Neuronal stem cell (in vitro differentiated cells): ENCODE data around the gene CNDP2.

Experiments used
- DNase-seq: peaks from one replicate; pipeline ENCODE4 v3.0.0-alpha.2; 2013; ENCODE audit warnings: low spot score
- H2AFZ ChIP-seq: one replicate; pipeline ENCODE4 v1.6.1; 2013; ENCODE audit warnings: mild to moderate bottlenecking, low read length, inconsistent platforms
- H2AK5ac ChIP-seq: 2 replicates; pipeline ENCODE4 v1.6.1; 2013; ENCODE audit warnings: low read depth, mild to moderate bottlenecking, inconsistent platforms, low read length, moderate library complexity, mixed read lengths
- H2BK120ac ChIP-seq: 2 replicates; pipeline ENCODE4 v1.6.1; 2013; ENCODE audit warnings: low read depth, mild to moderate bottlenecking, inconsistent platforms, low read length, moderate library complexity, mixed read lengths
- H2BK12ac ChIP-seq: one replicate; pipeline ENCODE4 v1.6.1; 2013; ENCODE audit warnings: low read length, inconsistent platforms
- H2BK15ac ChIP-seq: 2 replicates; pipeline ENCODE4 v1.6.1; 2013; ENCODE audit warnings: mild to moderate bottlenecking, low read length, inconsistent platforms, mixed read lengths
- H2BK5ac ChIP-seq: one replicate; pipeline ENCODE4 v1.6.1; 2013; ENCODE audit warnings: inconsistent platforms, mild to moderate bottlenecking, low read length, moderate library complexity
- H3K14ac ChIP-seq: one replicate; pipeline ENCODE4 v1.6.1; 2013; ENCODE audit warnings: low read length, inconsistent platforms
- H3K18ac ChIP-seq: 2 replicates; pipeline ENCODE4 v1.6.1; 2013; ENCODE audit warnings: low read length, inconsistent platforms
- H3K23ac ChIP-seq: 2 replicates; pipeline ENCODE4 v1.6.1; 2013; ENCODE audit warnings: low read depth, mild to moderate bottlenecking, mixed read lengths, low read length, inconsistent platforms; ENCODE audit not compliant: poor library complexity
- H3K27ac ChIP-seq: replicated peaks from 3 replicates; pipeline ENCODE4 v1.5.1; 2013; ENCODE audit warnings: low read length, inconsistent platforms
- H3K27me3 ChIP-seq, 3 experiments: 2 replicates each; pipeline ENCODE4 v1.6.1; 2013; ENCODE audit warnings: low read length in 3 of 3, mild to moderate bottlenecking in 2 of 3, inconsistent platforms in 1 of 3, low read depth in 1 of 3, mixed read lengths in 1 of 3, moderate library complexity in 1 of 3; ENCODE audit not compliant: control insufficient read depth in 3 of 3, insufficient read depth in 3 of 3
- H3K36me3 ChIP-seq, 2 donors: replicated peaks in 1 of 2; 2 replicates each; pipeline ENCODE4 v1.6.1; 2013; ENCODE audit warnings: low read length in 2 of 2; ENCODE audit not compliant: control insufficient read depth in 2 of 2, insufficient read depth in 2 of 2
- H3K4ac ChIP-seq: 2 replicates; pipeline ENCODE4 v1.6.1; 2013; ENCODE audit warnings: inconsistent platforms, mild to moderate bottlenecking, low read length, moderate library complexity
- H3K4me1 ChIP-seq, 2 donors: 1 replicate in 1 of 2; 2 replicates in 1 of 2; pipeline ENCODE4 v1.6.1; 2013; ENCODE audit warnings: low read length in 2 of 2, low read depth in 1 of 2; ENCODE audit not compliant: control insufficient read depth in 2 of 2, insufficient read depth in 1 of 2
- H3K4me2 ChIP-seq: one replicate; pipeline ENCODE4 v1.6.1; 2013; ENCODE audit warnings: mild to moderate bottlenecking, low read length, inconsistent platforms; ENCODE audit not compliant: insufficient read depth, poor library complexity, severe bottlenecking
- H3K4me3 ChIP-seq, 2 donors: 2 replicates each; pipeline ENCODE4 v1.5.1; 2013; ENCODE audit warnings: low read length in 2 of 2, mild to moderate bottlenecking in 2 of 2, inconsistent platforms in 1 of 2, moderate library complexity in 1 of 2
- H3K79me1 ChIP-seq: one replicate; pipeline ENCODE4 v1.6.1; 2013; ENCODE audit warnings: low read depth, mild to moderate bottlenecking, inconsistent platforms, low read length, moderate library complexity
- H3K9ac ChIP-seq: one replicate; pipeline ENCODE4 v1.6.1; 2013; ENCODE audit warnings: mild to moderate bottlenecking, low read depth, low read length, inconsistent platforms; ENCODE audit not compliant: poor library complexity
- H3K9me3 ChIP-seq, 2 donors: replicated peaks in 1 of 2; 2 replicates each; pipeline versions ENCODE3 to v1.6.1; 2013; ENCODE audit warnings: low read length in 2 of 2, mild to moderate bottlenecking in 2 of 2, inconsistent platforms in 1 of 2, low read depth in 1 of 2, mixed read lengths in 1 of 2, moderate library complexity in 1 of 2; ENCODE audit not compliant: control insufficient read depth in 2 of 2, insufficient read depth in 1 of 2
- H4K8ac ChIP-seq: one replicate; pipeline ENCODE4 v1.6.1; 2013; ENCODE audit warnings: low read depth, mild to moderate bottlenecking, inconsistent platforms, low read length, moderate library complexity
- H4K91ac ChIP-seq: one replicate; pipeline ENCODE4 v1.6.1; 2013; ENCODE audit warnings: low read length, low read depth, mild to moderate bottlenecking, inconsistent platforms; ENCODE audit not compliant: poor library complexity
- WGBS, 2 donors: extraction: QIAGEN DNeasy Blood & Tissue Kit; methylation state at CpG; one replicate each; pipeline ENCODE4 v1.1.7; 2013; ENCODE audit warnings: missing lambda C conversion rate in 2 of 2, mixed read lengths in 1 of 2; ENCODE audit not compliant: insufficient read length in 2 of 2, insufficient replicate concordance in 1 of 2; ENCODE audit errors: extremely low coverage in 2 of 2; 5-methylcytosine and 5-hydroxymethylcytosine counted together

The CNDP2 gene

DNA sequence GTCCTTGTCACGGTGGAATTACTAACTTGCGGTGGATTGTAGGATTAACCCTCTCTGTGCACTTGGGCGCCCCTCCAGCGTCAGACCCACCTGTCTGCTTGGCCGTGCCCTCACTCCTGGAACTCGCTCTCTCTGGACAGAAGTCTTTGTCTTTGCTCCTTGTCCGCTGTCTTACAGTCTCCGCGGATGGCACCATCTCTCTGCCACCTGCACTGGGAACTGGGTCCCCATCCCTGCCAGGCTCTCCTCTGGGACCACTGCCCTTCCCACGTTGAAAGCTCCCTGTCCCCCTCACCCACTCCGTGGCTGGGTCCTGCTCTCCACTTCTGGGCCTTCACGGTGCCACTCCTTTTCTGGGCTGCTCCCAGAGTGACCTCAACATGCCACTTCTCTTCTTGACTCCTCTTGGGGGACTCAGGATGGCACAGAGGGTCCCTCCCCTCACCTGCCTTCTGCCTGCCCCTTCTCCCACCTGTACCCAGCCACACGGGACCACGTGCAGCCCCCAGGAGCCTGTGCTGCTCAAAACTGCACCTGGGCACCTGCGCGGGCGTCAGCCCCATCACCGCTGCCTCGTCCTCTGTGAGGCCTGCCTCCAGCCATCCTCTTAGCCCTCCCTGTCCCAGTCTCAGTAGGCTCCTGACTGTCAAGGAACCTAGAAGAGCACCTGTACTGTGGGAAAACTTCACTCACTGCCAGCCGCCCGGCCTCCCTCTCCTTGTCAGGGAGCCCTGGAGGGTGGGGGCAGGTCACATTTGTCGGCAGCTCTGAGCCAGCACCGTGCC, 11.1 kb downstream of the CNDP2 start:
- H2BK120ac ChIP-seq: no peak overlapping the region
- no peak overlapping the region for H2BK15ac ChIP-seq
- H3K23ac ChIP-seq: no peak overlapping the region
- no peak overlapping the region for H2AK5ac ChIP-seq
- H3K79me1 ChIP-seq: peaks cover 5% of the 10 kb centered on the region
- H3K4me2 ChIP-seq: no peak overlapping the region
- H3K9me3 ChIP-seq: no peaks in the 10 kb centered on the region
- no peak overlapping the region for H2BK12ac ChIP-seq
- DNase-seq: no peak
- H3K4ac ChIP-seq: no peak overlapping the region
- H3K18ac ChIP-seq: no peak overlapping the region
- no peak overlapping the region for H2BK5ac ChIP-seq
- H4K91ac ChIP-seq: no peak overlapping the region
- H2AFZ ChIP-seq: no peak overlapping the region
- H3K27me3 ChIP-seq: no peaks in the 10 kb centered on the region
- H3K27ac ChIP-seq: no peak overlapping the region
- no peak overlapping the region for H3K4me3 ChIP-seq
- no peak overlapping the region for H3K14ac ChIP-seq
- no peak overlapping the region for H3K9ac ChIP-seq
- H3K36me3 ChIP-seq: peaks cover 51 to 95% of the 10 kb centered on the region in 2 donors
- no peaks in the 10 kb centered on the region for H3K4me1 ChIP-seq
- WGBS, 2 donors: no CpG with 5 or more reads among the region's 23 CpGs
- H4K8ac ChIP-seq: no peak overlapping the region

DNA sequence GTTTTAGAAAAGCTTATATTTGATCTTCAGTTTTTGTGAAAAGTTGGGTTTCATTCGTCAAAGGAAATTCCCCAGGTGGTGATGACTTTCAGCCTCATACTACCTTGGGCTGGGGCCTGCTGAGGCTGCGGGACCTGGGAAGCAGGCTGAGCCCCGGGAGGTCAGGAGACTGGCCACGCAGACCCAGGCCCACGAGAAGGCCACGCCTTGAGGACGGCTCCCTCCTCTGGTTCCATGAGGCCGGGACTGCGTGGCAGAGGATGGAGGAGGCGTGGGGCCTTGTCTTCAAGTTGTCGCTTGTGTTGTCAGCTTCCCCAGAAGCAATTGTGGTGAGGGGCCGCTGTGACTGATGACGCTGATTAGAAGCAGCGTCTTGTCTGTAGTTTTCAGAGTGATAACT, 11.8 kb downstream of the CNDP2 start:
- WGBS, 2 donors: no CpG with 5 or more reads among the region's 14 CpGs
- Histone ChIP-seq H4K91ac (no peak overlapping the region), H4K8ac (no peak overlapping the region), H3K27ac (no peak overlapping the region), H2BK5ac (no peak overlapping the region), H3K9me3 (no peaks in the 10 kb centered on the region), H3K4me1 (no peaks in the 10 kb centered on the region), H2BK15ac (no peak overlapping the region), H3K4me2 (no peak overlapping the region), H3K23ac (peak overlapping the region; percentile 58), H2BK12ac (no peak overlapping the region), H3K9ac (no peak overlapping the region), H3K14ac (no peak overlapping the region), H3K27me3 (no peaks in the 10 kb centered on the region), H3K36me3 (peaks cover 53 to 95% of the 10 kb centered on the region in 2 donors), H2AK5ac (no peak overlapping the region), H3K4ac (no peak overlapping the region), H3K18ac (no peak overlapping the region), H2BK120ac (no peak overlapping the region), H3K4me3 (no peak overlapping the region), H3K79me1 (peaks cover 5% of the 10 kb centered on the region), H2AFZ (no peak overlapping the region)
- no peak for DNase-seq

DNA sequence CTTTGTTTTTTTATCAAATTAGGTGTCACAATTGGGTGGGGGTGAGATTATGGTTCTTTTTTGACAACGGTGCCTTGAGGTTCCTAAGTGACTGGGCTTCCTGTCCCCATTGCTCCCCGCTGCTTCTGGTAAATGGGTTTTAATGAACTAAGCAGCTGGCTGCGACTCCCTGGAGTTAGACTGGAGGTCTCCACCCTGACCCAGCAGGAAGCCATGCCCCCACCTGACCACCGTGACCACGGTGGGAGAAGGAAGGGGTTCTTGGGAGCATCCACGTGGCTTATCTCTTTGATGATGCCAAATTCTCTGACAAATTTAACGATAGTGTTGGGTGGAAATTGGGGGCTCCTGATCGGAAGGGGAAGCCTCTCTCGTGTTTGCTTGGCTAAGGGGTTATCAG, 12.2 kb downstream of the CNDP2 start:
- H3K18ac ChIP-seq: no peak overlapping the region
- no peak overlapping the region for H3K4ac ChIP-seq
- no peak overlapping the region for H2BK120ac ChIP-seq
- H2BK5ac ChIP-seq: no peak overlapping the region
- no peaks in the 10 kb centered on the region for H3K4me1 ChIP-seq
- no peaks in the 10 kb centered on the region for H3K9me3 ChIP-seq
- no peak overlapping the region for H3K9ac ChIP-seq
- H4K8ac ChIP-seq: no peak overlapping the region
- no peak overlapping the region for H2AFZ ChIP-seq
- peaks cover 54 to 95% of the 10 kb centered on the region in 2 donors for H3K36me3 ChIP-seq
- peaks cover 5% of the 10 kb centered on the region for H3K79me1 ChIP-seq
- WGBS, 2 donors: no CpG with 5 or more reads among the region's 9 CpGs
- H3K27ac ChIP-seq: no peak overlapping the region
- no peak for DNase-seq
- no peaks in the 10 kb centered on the region for H3K27me3 ChIP-seq
- H4K91ac ChIP-seq: no peak overlapping the region
- H3K14ac ChIP-seq: no peak overlapping the region
- no peak overlapping the region for H3K4me3 ChIP-seq
- H2BK12ac ChIP-seq: no peak overlapping the region
- no peak overlapping the region for H3K23ac ChIP-seq
- no peak overlapping the region for H3K4me2 ChIP-seq
- no peak overlapping the region for H2BK15ac ChIP-seq
- H2AK5ac ChIP-seq: no peak overlapping the region

DNA sequence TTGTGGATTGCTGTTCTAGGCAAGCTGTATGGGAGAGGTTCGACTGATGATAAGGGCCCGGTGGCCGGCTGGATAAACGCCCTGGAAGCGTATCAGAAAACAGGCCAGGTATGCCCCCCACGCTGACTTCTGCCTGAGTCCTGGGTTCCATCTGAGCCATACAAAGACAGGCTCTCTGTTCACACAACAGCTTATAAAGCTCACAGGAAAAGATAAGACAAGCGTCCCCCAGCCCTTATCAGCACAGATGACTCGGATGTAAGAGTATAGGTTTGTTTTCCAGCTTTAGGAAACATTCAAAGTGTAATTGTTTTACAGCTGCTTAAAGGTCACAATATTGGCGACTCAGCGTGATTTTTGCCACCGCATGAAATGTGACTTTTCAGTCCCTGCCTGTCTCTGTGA, 12.7 kb downstream of the CNDP2 start:
- no peak overlapping the region for H2BK12ac ChIP-seq
- no peak overlapping the region for H3K4me3 ChIP-seq
- no peak overlapping the region for H3K4ac ChIP-seq
- peaks cover 55 to 97% of the 10 kb centered on the region in 2 donors for H3K36me3 ChIP-seq
- no peak overlapping the region for H4K8ac ChIP-seq
- no peak overlapping the region for H4K91ac ChIP-seq
- H3K18ac ChIP-seq: no peak overlapping the region
- no peak overlapping the region for H2BK120ac ChIP-seq
- H3K14ac ChIP-seq: no peak overlapping the region
- peaks cover 7% of the 10 kb centered on the region for H3K79me1 ChIP-seq
- DNase-seq: no peak
- H2BK5ac ChIP-seq: no peak overlapping the region
- H3K27ac ChIP-seq: no peak overlapping the region
- H2AFZ ChIP-seq: no peak overlapping the region
- H3K23ac ChIP-seq: no peak overlapping the region
- H2AK5ac ChIP-seq: no peak overlapping the region
- no peaks in the 10 kb centered on the region for H3K4me1 ChIP-seq
- WGBS, 2 donors: no CpG with 5 or more reads among the region's 11 CpGs
- no peaks in the 10 kb centered on the region for H3K27me3 ChIP-seq
- no peak overlapping the region for H3K9ac ChIP-seq
- H3K4me2 ChIP-seq: no peak overlapping the region
- no peak overlapping the region for H2BK15ac ChIP-seq
- H3K9me3 ChIP-seq: no peaks in the 10 kb centered on the region
